Measurements from ENCODE around the gene BDKRB2.

Gene BDKRB2

GRCh38 chr14:96201157-96201556 lies 3.5 kb upstream of the BDKRB2 start:
- DNase-seq = no peak

GRCh38 chr14:96201965-96202364 lies 2.7 kb upstream of the BDKRB2 start:
- no peak for DNase-seq

GRCh38 chr14:96202441-96203094 lies 2.1 kb upstream of the BDKRB2 start:
- no peak for DNase-seq

- no peak for DNase-seq
These were observed 1.5 kb upstream of the BDKRB2 start for GRCh38 chr14:96203116-96203515.

GRCh38 chr14:96203635-96204034 lies 1.0 kb upstream of the BDKRB2 start:
- DNase-seq = no peak

GRCh38 chr14:96205059-96205977 lies 679 bp downstream of the BDKRB2 start:
- no peak for DNase-seq

- DNase-seq = peak in 1 of 2 donors; percentile 11
These were observed 1.3 kb downstream of the BDKRB2 start for GRCh38 chr14:96205978-96206360.

- DNase-seq = no peak
These were observed 1.8 kb downstream of the BDKRB2 start for GRCh38 chr14:96206461-96206860.

GRCh38 chr14:96207686-96208085 lies 3.0 kb downstream of the BDKRB2 start:
- no peak for DNase-seq

- DNase-seq = no peak
These were observed 4.1 kb downstream of the BDKRB2 start for GRCh38 chr14:96208739-96209138.

- DNase-seq = no peak
These were observed 7.5 kb downstream of the BDKRB2 start for GRCh38 chr14:96212140-96212539.

GRCh38 chr14:96212896-96213295 lies 8.3 kb downstream of the BDKRB2 start:
- DNase-seq = no peak

GRCh38 chr14:96213871-96214465 lies 9.3 kb downstream of the BDKRB2 start:
- DNase-seq = no peak

GRCh38 chr14:96214793-96215192 lies 10.2 kb downstream of the BDKRB2 start:
- DNase-seq = no peak

- DNase-seq = no peak
These were observed 11.0 kb downstream of the BDKRB2 start for GRCh38 chr14:96215452-96216244.

GRCh38 chr14:96216627-96217026 lies 12.0 kb downstream of the BDKRB2 start:
- no peak for DNase-seq

GRCh38 chr14:96217376-96217913 lies 12.8 kb downstream of the BDKRB2 start:
- DNase-seq = no peak

- no peak for DNase-seq
These were observed 16.5 kb downstream of the BDKRB2 start for GRCh38 chr14:96221109-96221650.

- no peak for DNase-seq
These were observed 17.2 kb downstream of the BDKRB2 start for GRCh38 chr14:96221841-96222240.

GRCh38 chr14:96224480-96225096 lies 19.9 kb downstream of the BDKRB2 start:
- no peak for DNase-seq

GRCh38 chr14:96225213-96225612 lies 20.6 kb downstream of the BDKRB2 start:
- no peak for DNase-seq

GRCh38 chr14:96225745-96226151 lies 21.1 kb downstream of the BDKRB2 start:
- no peak for DNase-seq
